Left kidney (tissue), 8 donors: ENCODE data around the gene TCTA. TPM values are rescaled to one million over a fixed set of nuclear protein-coding genes. Genes with fewer than 3 reads are reported as not detected.
"Not testable (repeated sequence)": the region's sequence is repeated elsewhere in the genome, so short reads cannot be mapped to it uniquely, and the experiment has no call there.

Experiments
- DNase-seq: peaks from one replicate; pipeline ENCODE4 v3.0.0-alpha.2; 2013
- long read RNA-seq, 8 donors: transcript quantifications; one replicate each; lab custom pipeline, GENCODE V29; 2026
- polyA plus RNA-seq: library from polyadenylated mRNA; unstranded; fragments of 120-200 nt; gene quantifications from one replicate; pipeline ENCODE4 v1.2.1, GENCODE V29; 2013; ENCODE audit not compliant: insufficient read length

TCTA gene, protein sequence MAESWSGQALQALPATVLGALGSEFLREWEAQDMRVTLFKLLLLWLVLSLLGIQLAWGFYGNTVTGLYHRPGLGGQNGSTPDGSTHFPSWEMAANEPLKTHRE
- 31.7 TPM for polyA plus RNA-seq
- long read RNA-seq, donor 1, transcript TCTA-201 (3 exons, 2,146 nt), result major isoform, 17 of 18 reads
- long read RNA-seq, donor 1, partial matches to known transcripts, result 0 of 18 reads
- long read RNA-seq, donor 1, other reads (novel, unspliced or antisense), result 0 of 18 reads
- long read RNA-seq, donor 2, transcript TCTA-201 (3 exons, 2,146 nt), result major isoform, 18 of 18 reads
- long read RNA-seq, donor 2, partial matches to known transcripts, result 0 of 18 reads
- long read RNA-seq, donor 2, other reads (novel, unspliced or antisense), result 0 of 18 reads
- long read RNA-seq, donor 3, transcript TCTA-201 (3 exons, 2,146 nt), result major isoform, 17 of 17 reads
- long read RNA-seq, donor 3, partial matches to known transcripts, result 0 of 17 reads
- long read RNA-seq, donor 3, other reads (novel, unspliced or antisense), result 0 of 17 reads
- long read RNA-seq, donor 4, result 0 reads
- long read RNA-seq, donor 5, transcript TCTA-201 (3 exons, 2,146 nt), result major isoform, 31 of 57 reads
- long read RNA-seq, donor 5, partial matches to known transcripts, result 7 of 57 reads
- long read RNA-seq, donor 5, other reads (novel, unspliced or antisense), result 17 of 57 reads
- long read RNA-seq, donor 6, transcript TCTA-201 (3 exons, 2,146 nt), result major isoform, 14 of 49 reads
- long read RNA-seq, donor 6, partial matches to known transcripts, result 35 of 49 reads
- long read RNA-seq, donor 6, other reads (novel, unspliced or antisense), result 0 of 49 reads
- long read RNA-seq, donor 7, transcript TCTA-201 (3 exons, 2,146 nt), result major isoform, 29 of 31 reads
- long read RNA-seq, donor 7, partial matches to known transcripts, result 0 of 31 reads
- long read RNA-seq, donor 7, other reads (novel, unspliced or antisense), result 0 of 31 reads
- long read RNA-seq, donor 8, transcript TCTA-201 (3 exons, 2,146 nt), result major isoform, 8 of 8 reads
- long read RNA-seq, donor 8, partial matches to known transcripts, result 0 of 8 reads
- long read RNA-seq, donor 8, other reads (novel, unspliced or antisense), result 0 of 8 reads

DNA sequence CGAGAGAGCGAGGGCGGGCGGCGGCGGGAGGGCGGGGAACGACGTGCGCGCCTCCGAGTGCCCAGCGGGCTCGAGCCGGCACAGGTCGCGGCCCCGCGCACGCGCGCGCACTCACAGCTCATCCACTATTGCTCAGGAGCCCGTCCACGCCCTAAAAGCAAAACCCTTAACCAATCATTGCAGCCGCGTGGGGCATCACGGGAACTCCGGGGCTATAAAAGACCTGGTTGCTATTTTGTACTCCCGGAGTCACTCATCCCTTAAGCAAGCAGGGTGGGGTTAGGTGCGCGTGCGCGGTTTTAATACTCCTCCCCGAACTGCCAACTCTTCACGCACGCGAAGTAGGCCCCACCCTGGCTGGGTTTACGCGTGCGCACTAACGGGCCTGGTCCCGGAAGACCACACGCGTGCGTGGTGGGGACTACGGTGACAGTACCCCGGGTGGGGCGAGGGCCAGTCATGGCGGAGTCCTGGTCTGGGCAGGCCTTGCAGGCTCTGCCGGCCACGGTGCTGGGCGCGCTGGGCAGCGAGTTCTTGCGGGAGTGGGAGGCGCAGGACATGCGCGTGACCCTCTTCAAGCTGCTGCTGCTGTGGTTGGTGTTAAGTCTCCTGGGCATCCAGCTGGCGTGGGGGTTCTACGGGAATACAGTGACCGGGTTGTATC is at the start of gene TCTA, which contains the start of gene RHOA:
Gene TCTA, plus strand, starts transcription at position 456 of the 664 bp plus-strand sequence. Its CDS starts 4 bp downstream, at position 460.
Gene RHOA, minus strand, starts transcription at position 9 of the 664 bp plus-strand sequence. CDS start 36,387 bp downstream, outside the sequence.
- DNase-seq, result peak; percentile 100

DNA sequence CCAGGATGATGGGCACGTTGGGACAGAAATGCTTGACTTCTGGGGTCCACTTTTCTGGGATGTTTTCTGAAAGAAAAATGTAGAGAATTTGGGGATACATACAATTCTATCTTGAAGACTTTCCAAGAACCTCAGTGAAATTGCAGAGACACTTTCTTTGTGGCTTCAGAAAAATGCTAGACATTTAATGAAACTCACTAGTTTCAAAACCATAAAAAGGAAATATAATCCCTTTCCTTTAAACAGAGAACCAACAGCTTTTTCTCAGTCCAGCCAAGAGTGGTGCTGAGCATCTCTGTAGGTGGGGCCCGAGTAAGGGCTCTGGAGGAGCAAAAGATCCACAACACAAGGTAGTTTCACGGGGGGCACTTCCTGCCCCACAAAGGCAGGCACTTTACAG is 49.7 kb upstream of the TCTA start:
- no peak for DNase-seq

DNA sequence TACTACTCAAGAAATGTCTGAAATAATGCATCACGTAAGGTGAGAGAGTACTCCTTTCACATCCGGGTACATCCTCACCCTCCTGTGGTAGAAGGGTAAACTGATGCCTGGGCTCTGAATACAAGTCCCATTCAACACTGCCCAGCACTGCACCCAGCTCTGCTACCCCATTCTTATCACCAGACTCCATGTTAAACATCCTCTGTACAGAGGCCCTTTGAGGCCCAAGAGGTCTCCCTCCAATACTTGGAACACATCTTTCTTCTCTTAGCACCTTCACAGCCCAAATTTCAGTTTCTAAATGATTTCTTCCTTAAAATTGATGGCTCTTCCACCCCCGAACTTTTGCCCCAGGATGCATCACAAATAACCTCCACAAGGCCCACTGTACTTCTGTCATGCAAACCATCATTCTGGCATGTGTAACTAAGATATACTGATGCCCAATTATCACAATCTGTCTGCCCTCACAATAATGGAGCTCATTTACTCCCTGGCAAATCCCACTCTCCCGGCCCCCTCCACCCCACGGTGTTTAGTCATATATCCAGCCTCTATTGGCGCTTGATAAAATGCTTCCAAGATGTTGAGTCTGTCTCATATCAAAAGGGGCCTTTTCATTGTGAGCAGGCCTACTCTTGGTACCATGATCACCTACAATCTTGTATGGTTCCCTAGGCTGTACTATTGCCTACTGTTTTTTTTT is 41.5 kb upstream of the TCTA start:
- DNase-seq, result no peak

GRCh38 chr3:49371946-49372345 is 40.3 kb upstream of the TCTA start:
- DNase-seq, result no peak

- no peak for DNase-seq
Measured at GRCh38 chr3:49377483-49377882, 34.7 kb upstream of the TCTA start.

- DNase-seq, result no peak
Measured at GRCh38 chr3:49378249-49378895, 33.9 kb upstream of the TCTA start.

- DNase-seq, result no peak
Measured at GRCh38 chr3:49383387-49383786, 28.8 kb upstream of the TCTA start.

DNA sequence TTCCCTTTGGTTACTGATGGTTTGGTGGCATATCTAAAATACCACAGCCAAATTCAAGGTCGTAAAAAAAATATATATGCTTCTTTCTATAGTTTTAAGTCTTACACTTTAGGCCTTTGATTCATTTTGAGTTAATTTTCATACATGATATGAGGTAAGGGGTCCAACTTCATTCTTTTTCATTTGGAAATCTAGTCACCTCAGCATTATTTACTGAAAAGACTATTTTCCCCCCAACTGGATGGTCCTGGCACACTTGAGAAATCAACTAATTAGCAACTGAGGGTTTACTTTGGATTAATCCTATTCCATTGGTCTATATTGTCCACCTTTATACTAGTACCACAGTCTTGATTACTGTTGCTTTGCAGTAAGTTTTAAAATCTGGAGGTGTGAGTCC is 26.6 kb upstream of the TCTA start:
- no peak for DNase-seq

- DNase-seq, result no peak
Measured at GRCh38 chr3:49386056-49386756, 26.0 kb upstream of the TCTA start.

- DNase-seq, result no peak
Measured at GRCh38 chr3:49387721-49388120, 24.5 kb upstream of the TCTA start.

DNA sequence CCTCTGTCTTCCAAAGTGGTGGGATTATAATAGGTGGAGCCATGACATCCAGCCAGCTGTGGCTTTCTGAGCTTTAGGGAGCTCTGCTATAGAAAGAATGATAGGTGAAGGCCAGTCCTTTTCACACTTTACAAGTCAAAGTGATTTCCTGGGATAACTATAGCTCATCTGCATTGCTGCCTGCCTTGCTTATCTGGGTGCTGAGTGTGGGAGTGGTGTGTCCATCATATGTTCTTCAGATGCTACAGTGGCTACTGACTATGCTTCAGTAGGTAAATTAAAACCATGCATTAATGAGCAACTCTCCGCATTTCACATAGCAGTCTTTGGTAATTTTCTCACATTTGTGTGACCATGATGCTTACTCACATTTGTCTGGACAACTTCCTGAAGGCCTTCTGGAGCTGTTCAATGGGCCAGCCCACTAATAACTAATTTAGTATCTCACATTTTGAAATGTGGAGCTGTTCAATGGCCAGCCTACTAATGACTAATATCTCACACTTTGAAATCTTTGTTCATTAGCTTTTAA is 23.9 kb upstream of the TCTA start:
- no peak for DNase-seq

DNA sequence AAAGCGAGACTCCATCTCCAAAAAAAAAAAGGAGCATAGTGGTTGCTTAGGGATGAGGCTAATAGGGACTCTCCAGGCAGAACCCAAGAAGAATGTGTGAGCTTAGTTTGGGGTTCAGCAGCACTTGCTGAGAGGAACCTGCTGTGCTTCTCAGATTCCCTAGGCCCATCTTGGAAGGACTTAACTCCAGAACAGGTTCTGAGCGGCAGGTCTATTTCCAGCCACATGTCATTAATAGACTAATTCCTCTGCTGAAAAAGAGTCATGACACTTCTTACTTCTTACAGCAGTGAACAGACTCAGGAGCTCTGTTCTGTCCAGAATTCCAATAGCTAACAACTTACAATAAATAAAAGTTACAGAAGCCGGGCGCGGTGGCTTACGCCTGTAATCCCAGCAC is 22.9 kb upstream of the TCTA start:
- DNase-seq, result no peak

DNA sequence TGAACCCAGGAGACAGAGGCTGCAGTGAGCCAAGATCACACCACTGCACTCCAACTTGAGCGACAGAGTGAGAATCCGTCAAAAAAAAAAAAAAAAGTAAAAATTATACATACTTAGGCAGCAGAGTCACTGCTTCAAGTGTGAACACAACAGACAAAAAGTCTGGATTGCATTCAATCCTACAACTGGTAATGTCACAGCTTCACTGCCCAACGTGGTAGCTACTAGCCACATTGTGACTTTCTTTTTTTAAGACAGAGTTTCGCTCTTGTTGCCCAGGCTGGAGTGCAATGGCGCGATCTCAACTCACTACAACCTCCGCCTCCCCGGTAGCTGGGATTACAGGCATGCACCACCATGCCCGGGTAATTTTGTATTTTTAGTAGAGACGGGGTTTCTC is 20.9 kb upstream of the TCTA start:
- not testable (repeated sequence) for DNase-seq

DNA sequence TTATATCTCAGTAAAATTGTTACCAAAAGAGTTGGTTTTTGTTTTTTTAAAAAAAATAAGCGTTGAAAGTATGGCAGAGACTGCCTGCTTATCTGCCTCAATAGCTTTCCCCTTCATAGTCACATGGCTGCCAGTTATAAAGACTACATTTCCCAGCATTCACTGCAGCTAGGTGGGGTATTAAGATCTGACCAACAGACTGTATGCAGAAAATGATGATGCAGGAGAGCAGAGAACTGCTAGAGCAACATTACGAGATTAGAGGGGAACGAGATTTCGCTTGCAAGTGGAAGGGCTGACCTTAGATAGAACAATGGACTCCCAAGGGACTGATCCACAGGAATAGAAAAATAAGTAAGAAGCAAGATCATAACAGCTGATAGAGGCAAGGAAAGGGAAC is 14.8 kb upstream of the TCTA start:
- no peak for DNase-seq

DNA sequence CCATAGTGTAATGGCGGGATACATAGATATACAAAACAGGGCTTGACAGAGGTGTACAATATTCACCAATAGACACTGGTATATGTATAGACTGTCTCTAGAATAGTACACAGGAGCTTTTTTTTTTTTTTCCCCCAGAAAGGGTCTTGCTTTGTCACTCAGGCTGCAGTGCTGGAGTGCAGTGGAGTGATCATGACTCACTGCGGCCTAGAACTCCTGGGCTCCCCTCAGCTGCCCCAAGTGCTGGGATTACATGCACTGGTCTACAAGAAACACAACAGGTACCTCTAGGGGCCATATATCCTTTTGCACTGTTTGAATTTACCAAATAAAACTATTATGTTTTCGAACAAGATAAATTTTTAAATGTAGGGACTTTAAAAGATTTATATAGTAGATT is 12.8 kb upstream of the TCTA start:
- no peak for DNase-seq

- no peak for DNase-seq
Measured at GRCh38 chr3:49401766-49402165, 10.5 kb upstream of the TCTA start.

DNA sequence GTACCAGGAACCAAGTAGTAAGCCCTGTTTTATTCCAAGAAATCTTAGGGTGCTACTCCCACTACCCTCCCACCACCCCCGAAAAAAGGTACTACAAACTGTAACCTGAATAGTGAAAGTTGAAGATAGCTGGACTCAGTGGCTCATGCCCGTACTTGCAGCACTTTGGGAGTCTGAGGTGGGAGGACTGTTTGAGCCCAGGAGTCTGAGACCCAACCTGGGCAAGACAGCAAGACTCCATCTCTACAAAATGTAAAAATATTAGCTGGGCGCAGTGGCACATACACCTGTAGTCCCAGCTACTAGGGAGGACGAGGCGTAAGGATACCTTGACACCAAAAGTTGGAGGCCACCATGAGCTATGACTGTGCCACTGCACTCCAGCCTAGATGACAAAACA is 8.3 kb upstream of the TCTA start:
- no peak for DNase-seq

DNA sequence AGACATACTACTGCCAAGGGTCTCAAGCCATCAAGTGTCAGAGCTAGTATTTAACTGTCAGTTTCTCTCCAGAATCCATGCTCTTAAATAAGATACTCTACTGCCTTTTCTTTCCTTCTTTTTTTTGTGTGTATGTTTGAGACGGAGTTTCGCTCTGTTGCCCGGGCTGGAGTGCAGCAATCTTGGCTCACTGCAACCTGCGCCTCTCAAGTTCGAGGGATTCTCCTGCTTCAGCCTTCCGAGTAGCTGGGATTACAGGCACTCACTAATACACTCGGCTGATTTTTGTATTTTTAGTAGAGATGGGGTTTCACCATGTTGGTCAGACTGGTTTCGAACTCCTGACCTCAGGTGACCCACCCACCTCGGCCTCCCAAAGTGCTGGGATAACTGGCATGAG is 6.7 kb upstream of the TCTA start:
- DNase-seq, result not testable (repeated sequence)
